ENCODE data around the gene RPN2. TPM values are rescaled to one million over a fixed set of nuclear protein-coding genes. Genes with fewer than 3 reads are reported as not detected.
A peak's percentile ranks its signal among the peaks of the same experiment; 100 is the strongest.

The RPN2 gene
- total and polyA plus RNA-seq, 7 donors = 66.4 to 131 (median 94.9) TPM

DNA sequence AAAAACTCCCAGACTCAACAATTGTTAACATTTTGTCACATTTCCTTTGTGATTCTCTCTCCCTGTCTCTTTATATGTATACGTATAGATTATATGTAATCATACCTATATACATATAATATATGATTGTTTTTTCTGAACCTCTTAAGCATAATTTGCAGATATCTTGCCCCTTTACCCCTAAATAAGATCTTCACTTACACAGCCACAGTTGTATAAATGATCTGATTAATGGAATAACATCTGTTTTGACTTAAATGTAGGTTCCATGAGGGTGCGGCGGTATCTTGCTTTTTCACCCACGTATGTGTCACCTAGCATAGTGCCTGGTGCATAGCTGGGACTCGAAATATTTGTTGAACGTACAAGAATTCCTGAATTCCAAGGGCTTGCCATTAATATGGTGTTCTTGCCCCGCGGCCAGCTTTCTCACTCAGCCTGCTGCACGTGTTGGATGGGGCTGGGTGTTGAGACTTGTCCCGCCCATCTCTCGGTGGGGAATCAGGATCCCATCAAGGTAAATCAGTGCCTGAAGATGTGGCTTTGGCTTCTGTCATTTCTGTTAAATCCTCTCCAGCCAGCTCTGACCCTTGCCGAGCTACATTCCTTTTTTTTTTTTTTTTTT, 99.9 kb downstream of the RPN2 start:
- H3K27me3 ChIP-seq (ENCODE audit: insufficient read depth in 3 of 3, low read length in 2 of 3) = no peaks in the 10 kb centered on the region
- H3K4me1 ChIP-seq = peaks cover 10% of the 10 kb centered on the region
- DNase-seq = no peak
- no peaks in the 10 kb centered on the region for H3K36me3 ChIP-seq (ENCODE audit: insufficient read depth in 1 of 2, low read depth in 1 of 2)
- H3K4me3 ChIP-seq = no peak overlapping the region
- no peak overlapping the region for H3K27ac ChIP-seq
- intact Hi-C loops (cut with DNase I) = no loop called here
- TF ChIP-seq, protein P1, sequence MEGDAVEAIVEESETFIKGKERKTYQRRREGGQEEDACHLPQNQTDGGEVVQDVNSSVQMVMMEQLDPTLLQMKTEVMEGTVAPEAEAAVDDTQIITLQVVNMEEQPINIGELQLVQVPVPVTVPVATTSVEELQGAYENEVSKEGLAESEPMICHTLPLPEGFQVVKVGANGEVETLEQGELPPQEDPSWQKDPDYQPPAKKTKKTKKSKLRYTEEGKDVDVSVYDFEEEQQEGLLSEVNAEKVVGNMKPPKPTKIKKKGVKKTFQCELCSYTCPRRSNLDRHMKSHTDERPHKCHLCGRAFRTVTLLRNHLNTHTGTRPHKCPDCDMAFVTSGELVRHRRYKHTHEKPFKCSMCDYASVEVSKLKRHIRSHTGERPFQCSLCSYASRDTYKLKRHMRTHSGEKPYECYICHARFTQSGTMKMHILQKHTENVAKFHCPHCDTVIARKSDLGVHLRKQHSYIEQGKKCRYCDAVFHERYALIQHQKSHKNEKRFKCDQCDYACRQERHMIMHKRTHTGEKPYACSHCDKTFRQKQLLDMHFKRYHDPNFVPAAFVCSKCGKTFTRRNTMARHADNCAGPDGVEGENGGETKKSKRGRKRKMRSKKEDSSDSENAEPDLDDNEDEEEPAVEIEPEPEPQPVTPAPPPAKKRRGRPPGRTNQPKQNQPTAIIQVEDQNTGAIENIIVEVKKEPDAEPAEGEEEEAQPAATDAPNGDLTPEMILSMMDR (IDR thresholded peaks at IDR 0.05) = no peak
- no peaks in the 10 kb centered on the region for H3K9me3 ChIP-seq
- WGBS, 3 donors = 62 to 73% (median 68%) methylated on average over 12 of the region's 12 CpGs
- no peak for ATAC-seq

DNA sequence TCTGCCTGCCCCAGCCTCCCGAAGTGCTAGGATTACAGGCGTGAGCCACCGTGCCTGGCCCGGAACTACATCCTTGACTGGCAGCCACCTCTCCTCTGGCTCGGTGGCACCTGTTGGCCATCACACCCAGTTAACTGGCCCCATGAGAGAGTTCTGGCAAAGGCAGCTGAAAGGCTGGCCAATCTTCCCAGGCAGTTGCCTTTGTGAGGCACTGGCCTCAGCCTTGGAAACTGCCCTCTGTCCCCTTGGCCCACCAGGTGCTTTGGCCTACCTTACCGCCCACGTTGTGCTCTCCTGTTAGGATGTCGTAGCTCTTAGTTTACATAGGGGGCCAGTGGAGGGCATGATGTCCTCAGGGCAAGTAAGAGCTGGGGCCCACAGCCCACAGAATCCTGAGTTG, 100.7 kb downstream of the RPN2 start:
- intact Hi-C loops (cut with DNase I) = no loop called here
- H3K4me3 ChIP-seq = no peak overlapping the region
- H3K9me3 ChIP-seq = no peaks in the 10 kb centered on the region
- WGBS, 3 donors = 17 to 36% (median 20%) methylated on average over 7 to 8 of the region's 8 CpGs
- H3K27me3 ChIP-seq (ENCODE audit: insufficient read depth in 3 of 3, low read length in 2 of 3) = no peaks in the 10 kb centered on the region
- no peaks in the 10 kb centered on the region for H3K36me3 ChIP-seq (ENCODE audit: insufficient read depth in 1 of 2, low read depth in 1 of 2)
- DNase-seq = no peak
- TF ChIP-seq, protein P1 (IDR thresholded peaks at IDR 0.05) = no peak
- ATAC-seq = peak in 2 of 4 donors; percentile 44 to 52
- H3K27ac ChIP-seq = no peak overlapping the region
- peaks cover 10% of the 10 kb centered on the region for H3K4me1 ChIP-seq

DNA sequence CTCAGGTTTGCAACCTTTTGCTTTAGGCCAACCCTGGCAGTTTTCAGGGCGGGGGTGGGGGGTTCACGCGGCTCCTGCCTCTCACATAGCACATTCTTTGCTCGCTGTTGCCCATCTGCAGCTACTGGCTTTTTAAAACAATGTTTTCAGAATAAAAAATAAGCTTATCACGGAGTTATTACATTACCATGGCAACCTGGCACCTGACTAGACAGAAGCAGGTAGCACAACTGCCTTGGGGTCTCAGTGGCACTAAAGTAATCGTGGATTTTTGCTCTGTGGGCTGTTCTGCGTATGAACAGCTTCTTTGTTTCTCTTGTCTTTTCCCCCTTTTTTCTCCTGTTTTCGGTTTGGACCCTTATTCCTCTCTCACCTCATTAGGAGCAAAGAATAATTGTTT, 101.3 kb downstream of the RPN2 start:
- Histone ChIP-seq H3K27ac (no peak overlapping the region), H3K27me3 (ENCODE audit: insufficient read depth in 3 of 3, low read length in 2 of 3) (no peaks in the 10 kb centered on the region), H3K36me3 (ENCODE audit: insufficient read depth in 1 of 2, low read depth in 1 of 2) (no peaks in the 10 kb centered on the region), H3K9me3 (no peaks in the 10 kb centered on the region), H3K4me3 (no peak overlapping the region), H3K4me1 (peaks cover 10% of the 10 kb centered on the region)
- 80 to 88% (median 83%) methylated on average over 8 of the region's 8 CpGs for WGBS, 3 donors
- DNase-seq = no peak
- TF ChIP-seq, protein P1 (IDR thresholded peaks at IDR 0.05) = no peak
- intact Hi-C loops (cut with DNase I) = no loop called here
- ATAC-seq = no peak

DNA sequence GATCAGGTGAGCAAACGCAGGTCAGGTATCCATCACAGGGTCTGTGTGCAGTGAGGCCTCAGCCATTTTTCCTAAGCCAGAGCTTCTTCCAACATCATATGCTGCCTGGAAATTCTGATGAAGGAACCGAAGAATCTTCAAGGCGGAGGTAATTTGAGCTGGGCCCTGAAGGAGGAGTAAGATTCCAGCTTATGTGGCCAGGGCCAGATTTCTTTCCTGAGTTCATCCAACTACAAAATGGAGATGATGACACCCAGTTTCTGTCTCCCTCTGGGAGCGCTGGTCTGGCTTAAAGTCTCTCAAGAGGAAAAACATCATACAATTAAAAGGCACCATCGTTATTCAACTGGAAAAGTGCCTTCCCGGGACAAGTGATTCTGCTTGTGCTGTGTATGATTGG, 103.4 kb downstream of the RPN2 start:
- H3K9me3 ChIP-seq = no peaks in the 10 kb centered on the region
- WGBS, 3 donors = 50 to 65% (median 61%) methylated on average over 6 of the region's 6 CpGs
- intact Hi-C loops (cut with DNase I) = no loop called here
- no peak overlapping the region for H3K27ac ChIP-seq
- TF ChIP-seq, protein P1 (IDR thresholded peaks at IDR 0.05) = no peak
- DNase-seq (no peak), ATAC-seq (no peak)
- H3K27me3 ChIP-seq (ENCODE audit: insufficient read depth in 3 of 3, low read length in 2 of 3) = no peaks in the 10 kb centered on the region
- peaks cover under 1% of the 10 kb centered on the region for H3K4me1 ChIP-seq
- no peak overlapping the region for H3K4me3 ChIP-seq
- no peaks in the 10 kb centered on the region for H3K36me3 ChIP-seq (ENCODE audit: insufficient read depth in 1 of 2, low read depth in 1 of 2)
